HG03521 (cell line): ENCODE data around the gene HOXA3.

Experiments
- ATAC-seq: cut with Tn5 transposase; IDR thresholded peaks from one replicate; pipeline ENCODE4 v1.9.1; 2021; ENCODE audit warnings: mild to moderate bottlenecking, moderate library complexity; ENCODE audit not compliant: unreplicated experiment

HOXA3 gene

DNA sequence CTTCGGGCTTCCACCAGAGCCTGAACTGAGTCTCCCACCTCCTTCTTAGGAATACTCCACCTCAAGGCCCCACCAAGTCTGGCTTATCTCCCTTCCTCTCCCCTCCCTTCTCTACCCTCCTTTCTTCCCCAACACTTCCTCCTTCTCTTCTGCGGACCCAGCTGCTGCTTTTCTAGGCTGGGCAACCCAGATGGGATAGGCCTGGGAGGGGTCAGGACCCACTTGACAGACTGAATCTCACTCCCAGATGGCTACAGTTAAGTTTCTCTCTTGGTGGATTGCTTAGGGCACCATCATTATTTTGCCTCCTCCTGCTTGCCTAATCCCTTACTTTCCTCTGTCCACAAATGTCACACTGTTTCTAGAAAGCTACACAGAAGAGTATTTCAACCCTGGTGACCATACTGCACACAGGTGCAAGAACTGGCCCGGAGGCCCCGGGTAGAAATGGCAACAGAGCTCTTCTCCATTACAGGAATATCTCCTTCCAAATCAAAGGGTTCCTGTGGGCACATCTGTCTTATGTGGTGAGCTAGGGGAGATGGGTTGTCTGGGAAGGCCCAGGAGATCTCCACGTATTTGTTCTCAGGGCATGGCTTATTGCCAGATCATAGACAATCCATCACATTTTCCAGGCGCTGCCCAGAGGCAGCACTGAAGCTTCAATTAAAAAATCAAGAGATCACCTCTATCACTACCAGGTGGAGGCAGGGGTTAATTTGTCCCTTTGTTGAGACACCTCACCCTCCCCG is 37.8 kb upstream of the HOXA3 start:
- ATAC-seq, result no peak

DNA sequence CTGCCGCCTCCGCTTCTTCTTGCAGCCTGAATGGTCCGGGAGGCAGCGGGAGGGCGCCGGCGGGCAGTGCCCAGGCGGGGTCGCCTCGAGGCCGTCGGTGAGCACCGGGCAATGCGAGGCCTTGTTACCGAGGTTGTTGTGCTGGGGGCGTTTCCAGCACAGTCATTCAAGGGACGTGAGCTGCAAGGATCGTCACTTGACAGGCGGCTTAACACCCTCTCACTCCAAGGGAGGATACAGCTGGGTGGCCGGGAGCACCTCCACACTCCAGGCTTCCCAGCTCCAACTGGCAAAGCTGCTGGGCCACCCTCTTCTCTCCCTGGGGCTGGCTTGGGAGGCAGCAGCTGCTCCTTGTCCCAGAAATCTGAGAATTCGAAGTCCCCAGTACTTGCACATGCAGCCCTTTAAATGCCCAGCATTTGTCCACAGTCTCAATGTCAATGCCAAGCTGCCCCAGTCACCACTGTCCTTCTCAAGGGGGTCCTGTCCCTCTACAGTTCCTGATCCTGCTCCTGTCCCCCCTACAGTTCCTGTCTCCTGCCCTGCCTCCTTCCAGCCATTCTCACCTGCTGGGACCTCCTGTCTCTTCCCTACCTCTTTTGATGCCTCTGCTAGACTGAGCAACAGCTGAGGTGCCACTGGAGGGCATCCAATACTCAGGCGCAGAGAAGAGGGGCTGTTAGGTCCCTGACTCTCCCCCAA is 37.1 kb upstream of the HOXA3 start:
- ATAC-seq, result no peak

DNA sequence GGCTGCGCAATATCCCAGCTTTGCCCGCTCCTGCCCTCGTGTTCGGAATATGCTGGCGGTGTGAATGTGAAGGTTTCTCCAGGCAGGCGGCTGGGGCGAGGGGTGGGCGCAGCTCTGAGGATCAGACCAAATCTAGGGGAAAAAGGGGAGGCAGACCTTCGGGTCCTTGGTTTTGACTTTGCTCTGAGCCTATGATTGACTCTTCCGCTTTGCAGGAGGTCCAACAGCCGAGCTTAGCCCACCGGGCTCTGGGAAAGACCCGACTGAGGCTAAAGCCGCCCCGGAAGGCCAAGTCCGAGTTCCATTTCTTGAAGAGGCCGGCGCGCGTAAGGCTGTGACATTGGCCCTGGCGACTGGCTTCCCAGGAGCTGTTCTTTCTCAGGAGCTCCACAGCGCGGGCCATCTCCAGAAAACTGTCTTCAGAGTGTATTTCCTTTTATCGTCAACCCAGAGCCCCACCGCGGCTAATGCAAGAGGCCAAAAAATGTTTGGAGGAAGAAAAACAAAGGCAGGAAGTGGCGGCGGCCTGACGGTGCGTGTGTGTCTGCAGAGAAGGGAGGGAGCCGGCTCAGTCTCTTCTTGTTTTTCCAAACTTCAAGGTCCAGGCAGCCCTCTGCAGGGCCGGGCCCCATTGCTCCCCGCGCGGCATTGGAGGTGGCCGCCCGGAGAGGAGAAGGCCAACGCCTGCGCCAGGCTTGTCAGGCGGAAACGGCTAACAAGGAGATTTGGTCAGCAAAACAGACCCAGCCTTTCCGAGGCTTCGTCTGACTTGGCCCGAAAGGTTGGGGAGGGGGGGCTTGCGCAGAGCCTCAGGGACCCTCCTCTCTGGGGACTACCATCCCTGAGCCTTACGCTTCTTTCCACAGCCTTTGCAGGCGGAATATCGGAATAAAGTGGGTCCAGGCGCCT is 36.3 kb upstream of the HOXA3 start:
- no peak for ATAC-seq

DNA sequence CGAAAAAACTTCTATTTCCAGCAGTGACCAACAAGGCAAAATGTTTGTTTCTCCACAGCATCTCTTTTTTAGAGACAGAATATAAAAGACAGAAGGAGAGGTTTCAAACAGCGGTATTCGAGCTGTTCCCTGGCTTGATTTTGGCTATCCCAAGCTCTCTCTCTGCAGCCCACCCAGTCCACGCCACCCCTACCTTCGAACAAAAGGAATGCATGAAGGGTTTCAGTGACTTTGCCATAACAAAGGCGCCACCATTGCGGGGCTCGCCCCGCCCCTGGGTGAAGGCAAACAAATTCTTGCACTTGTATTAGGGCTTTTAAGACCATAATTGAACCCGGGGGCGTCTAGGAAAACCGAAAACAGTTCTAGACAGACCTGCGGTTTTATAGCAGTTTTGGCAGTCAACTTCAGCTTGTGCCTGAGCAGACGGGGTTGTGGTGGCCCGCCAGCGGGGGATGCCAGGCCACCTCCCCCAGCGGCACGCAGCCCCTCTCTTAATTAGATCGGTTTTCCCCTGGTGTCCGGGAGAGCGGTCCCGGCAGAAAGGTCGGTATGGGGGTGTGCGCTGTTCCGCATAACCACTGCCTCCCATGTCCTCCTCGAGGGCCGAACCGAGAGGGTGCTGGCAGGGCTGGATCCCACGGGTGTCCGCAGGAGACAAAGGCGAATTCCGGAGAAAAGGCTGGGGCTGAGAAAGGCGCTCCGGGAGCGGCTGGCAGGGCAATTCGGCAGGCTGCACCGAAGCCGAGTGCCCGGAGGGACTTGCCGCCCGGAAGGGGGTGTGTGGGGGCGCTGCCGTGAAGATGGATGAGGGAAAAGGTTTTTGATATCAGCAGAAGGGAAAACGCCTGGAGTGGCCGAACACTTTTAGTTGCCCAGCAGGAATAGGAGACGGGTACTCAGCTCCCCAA is 35.3 kb upstream of the HOXA3 start:
- ATAC-seq, result no peak

DNA sequence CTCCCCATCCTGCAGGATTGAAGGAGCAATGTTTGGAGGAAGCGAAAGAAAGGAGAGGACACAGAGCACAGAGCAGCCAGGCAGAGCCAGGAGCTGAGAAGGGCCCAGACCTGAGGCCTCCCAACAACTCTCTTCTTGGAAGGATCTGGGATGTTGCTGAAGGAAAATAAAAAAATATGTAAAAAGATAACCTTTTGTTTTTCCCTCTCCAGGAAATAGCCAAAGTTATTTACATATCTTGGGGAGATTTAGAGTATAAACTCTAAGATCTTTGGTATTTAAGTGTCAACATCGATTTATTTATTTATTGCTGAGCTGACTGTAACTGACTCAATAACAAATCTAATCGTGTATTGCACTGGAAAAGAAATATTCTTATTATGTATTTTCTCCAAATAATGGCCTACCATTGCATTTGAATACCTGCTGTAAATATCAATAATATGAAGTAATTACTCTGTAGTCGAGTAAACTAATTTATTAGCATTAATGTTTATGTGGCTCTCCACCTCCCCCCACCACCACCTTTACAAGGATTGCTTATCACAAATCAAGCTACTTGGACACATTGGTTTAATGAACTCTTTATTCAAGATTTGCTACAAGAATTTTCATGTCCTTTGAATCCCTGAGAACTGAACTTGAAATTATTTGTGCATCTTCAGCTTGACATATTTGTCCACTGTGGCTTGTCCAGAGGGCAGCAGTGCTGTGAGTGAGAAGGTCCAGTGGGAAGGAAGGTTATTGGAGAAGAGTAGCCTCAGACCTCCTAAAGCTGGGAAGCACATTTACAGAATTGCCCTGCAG is 34.5 kb upstream of the HOXA3 start:
- ATAC-seq, result no peak

DNA sequence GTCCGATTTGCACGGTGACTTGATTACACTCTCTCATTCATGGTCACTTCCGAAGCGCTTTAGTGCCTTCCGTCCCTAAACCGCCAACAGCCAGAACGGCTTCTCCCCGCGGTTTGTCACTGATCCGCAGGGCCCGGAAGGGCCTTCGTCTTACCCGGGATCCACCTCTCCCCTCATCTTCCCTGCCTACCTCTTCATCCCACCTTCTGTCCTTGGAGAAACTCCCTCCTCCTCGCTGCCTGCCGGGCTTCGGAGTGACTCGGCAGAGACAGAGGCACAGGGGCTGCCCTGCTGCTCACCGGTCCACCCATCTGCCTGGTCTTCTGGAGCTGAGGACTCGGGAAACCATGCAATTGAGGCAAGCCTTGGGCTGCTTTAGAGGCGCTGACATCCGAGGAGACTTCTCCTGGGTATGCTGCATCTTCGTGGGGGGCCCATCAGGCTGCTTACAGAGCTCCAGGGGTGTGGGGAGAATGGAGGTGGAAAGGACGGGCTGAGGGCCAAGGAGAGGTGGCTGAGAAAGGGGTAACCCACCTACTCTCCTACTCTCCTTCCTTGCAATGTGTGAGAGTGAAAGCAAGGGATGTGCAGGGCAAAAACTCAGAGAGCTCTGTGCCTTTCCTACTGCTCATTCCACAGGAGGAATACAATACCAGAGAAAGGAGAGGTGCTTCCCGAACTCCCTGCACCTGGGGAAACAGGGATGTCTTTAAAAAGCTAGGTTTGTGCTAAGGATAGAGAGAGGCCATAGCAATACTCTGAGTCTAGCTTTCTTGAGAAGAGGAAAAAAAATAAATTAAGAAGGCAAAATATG is 33.7 kb upstream of the HOXA3 start:
- no peak for ATAC-seq

DNA sequence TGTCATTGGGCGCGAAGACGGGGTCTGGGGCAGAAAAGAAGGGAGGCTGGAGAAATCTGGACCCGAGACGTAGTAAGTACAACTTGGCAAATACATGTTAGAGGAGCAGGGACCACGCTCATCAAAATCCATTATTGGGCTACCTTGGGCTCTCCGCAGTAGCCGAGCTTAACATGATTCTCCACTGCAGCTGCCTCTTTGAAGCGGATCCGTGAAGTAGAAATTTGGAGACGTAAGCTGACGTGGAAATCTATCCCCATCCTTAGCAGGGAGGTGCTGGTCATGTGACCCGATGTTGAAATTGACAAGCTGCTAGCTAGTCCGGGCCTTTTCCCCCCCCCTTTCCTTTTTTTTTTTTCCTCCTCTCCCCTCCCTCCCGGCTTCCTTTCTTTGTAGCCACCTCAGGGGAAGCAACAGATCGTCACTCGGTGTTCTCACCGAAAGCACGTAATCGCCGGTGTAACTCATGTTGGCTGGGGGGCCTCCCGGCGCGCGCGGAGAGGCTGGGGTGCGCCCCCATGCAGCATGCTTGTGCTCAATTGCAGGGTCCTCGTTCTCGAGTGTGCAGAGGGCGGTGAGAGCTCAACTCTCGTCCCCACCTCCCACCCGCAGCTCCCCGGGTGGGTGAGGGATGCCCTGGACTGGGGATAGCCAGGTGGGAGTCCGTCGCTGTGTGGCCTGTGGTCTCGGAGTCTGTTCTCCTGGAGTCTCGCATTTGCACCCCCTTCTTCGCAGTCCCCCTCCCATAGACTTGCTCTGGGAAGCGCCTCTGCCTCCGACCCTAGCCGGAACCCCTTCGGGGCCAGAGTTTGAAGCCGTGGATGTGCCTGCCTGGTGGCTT is 32.9 kb upstream of the HOXA3 start, which contains the start of gene HOXA11:
HOXA11 (minus strand) TSS at position 220 of the 841 bp plus-strand sequence; CDS start at position 132, 88 bp downstream.
- no peak for ATAC-seq

DNA sequence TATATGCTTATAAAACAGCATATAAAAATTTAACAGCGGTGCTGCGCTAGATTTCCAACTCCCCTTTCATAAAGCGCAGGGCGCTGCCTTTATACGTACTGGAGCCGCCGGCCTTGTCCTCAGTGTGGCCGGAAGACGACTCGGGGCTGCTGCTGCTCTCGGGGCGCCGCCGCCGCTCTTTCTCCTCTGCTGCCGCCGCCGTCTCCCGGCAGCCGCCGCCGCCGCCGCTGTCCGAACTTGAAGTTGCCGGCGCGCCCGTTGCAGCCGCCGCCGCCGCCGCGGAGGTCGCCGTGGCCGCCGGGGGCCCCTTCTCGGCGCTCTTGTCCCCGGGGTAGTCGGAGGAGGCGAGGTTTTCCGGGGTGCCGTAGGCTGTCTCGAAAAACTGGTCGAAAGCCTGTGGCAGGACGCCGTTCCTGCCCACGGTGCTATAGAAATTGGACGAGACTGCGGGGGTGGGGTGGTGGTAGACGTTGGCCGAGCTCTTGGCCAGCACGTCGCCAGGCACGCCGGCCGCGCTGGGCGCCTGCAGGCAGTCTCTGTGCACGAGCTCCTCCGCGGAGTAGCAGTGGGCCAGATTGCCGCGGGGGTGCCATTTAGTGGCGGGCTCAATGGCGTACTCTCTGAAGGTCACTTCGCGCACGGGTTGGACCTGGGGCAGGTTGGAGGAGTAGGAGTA is 32.1 kb upstream of the HOXA3 start:
- peak; percentile 37 for ATAC-seq

DNA sequence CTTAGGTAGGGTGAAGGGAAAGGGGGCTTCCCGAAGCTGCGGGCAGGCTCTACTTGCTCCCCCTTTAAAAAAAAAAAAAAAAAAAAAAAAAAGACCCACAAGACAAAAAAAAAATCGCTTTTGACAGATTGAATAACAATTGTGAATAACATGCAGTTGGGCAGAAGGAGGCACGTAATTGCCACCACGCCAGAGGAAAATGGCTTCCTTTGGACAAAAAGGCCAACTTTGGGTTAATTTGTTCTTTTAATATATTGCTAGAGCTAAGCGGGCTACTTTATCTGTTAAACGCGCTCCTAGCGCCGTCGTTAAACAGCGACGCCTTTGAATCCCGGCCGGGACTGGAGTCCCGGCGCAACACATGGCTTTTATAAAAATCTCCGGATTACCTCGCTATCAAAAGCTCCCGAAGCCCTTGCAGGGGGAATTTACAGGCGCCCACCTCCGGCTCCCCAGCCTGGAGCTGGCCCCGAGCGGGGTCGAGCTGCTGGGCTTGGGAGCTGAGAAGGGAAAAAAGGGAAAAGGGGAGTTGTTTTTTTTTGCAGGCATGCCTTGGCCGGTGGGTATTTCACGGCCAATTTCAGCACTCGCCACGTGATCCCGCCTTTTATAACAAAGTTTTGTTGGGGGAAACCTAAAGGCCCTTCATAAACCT is 31.4 kb upstream of the HOXA3 start:
- ATAC-seq, result no peak

DNA sequence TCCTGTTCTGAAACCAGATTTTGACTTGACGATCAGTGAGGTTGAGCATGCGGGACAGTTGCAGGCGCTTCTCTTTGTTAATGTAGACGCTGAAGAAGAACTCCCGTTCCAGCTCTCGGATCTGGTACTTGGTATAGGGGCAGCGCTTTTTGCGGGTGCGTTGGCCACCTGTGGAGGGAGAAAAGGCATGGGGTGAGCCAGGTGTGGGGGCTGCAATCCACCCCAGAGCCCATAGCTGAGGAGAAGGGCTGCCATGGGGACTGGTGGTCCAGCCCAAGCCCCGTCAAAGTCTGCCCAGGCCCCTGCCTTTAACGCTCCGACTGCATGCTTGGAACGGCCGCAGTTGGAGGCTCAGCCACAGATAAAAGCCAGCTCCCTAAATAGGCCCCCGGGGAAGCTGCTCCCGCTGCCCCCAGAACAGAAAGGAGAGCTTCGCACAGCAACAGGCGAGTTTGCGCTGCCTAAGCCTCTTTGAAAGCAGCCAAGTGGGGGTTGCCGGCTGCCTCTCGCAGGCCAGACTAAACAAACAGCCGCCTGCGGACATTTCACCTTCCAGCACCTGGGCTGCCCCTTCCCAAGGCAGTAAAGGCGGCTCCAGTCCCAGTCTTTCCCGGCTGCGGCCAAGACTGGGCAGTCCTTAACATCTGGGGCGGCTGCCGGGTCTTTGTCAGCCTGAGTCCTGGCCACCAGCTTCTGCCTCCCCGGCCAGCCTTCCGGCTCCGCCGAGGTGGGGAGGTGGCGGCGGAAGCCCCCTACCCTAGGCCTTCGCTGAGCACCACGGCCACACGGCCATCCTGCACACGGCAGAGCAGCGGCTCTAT is 30.7 kb upstream of the HOXA3 start:
- no peak for ATAC-seq

DNA sequence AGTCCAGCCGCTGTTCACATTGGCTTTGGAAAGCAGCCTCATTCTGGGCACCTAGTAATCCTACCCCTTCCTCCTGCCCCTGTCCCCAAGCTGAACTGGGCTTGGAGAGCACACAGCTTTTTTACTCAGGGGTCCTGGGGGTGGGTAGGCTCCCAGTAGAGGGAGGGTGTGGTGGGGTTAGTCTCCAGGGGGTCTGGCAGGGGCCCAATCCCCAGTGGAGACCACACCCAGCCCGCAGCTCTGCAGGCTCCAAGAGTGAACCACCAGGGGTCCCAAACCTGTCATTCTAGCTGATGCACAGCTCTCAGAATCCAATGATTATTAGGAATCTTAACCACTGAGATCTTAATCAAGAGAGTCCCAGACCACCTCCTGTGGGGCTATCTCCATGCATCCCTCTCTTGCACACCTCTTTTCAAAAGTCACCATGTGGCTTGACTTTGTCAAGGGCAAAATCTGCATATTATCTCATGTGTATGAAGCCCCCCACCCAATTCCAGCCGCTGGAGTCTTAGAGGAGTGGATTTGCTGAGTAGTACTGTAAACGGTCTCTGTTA is 30.0 kb upstream of the HOXA3 start:
- no peak for ATAC-seq

DNA sequence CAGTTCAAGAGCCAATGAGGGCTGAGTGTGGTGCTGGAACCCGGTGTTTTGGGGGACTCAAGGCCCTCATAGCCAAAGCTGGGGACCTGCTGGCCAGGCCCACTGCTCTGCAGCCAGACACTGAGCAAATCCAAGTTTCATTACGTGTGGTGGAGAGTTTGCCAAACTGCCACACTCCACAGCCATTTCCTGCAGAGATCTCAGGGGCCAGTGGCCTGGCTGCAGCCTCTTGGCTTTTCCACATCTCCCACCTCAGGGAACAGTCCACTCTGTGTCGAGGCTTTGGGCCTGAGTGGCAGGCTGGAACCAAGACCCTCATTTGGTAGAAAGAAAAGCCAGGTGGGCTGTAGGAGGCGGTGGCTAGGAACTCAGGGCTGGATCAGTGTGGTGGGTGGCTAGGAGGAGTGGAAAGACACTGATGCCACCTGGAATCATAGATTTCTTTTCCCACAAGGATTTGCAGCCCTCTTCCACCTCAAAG is 29.5 kb upstream of the HOXA3 start:
- ATAC-seq, result no peak

DNA sequence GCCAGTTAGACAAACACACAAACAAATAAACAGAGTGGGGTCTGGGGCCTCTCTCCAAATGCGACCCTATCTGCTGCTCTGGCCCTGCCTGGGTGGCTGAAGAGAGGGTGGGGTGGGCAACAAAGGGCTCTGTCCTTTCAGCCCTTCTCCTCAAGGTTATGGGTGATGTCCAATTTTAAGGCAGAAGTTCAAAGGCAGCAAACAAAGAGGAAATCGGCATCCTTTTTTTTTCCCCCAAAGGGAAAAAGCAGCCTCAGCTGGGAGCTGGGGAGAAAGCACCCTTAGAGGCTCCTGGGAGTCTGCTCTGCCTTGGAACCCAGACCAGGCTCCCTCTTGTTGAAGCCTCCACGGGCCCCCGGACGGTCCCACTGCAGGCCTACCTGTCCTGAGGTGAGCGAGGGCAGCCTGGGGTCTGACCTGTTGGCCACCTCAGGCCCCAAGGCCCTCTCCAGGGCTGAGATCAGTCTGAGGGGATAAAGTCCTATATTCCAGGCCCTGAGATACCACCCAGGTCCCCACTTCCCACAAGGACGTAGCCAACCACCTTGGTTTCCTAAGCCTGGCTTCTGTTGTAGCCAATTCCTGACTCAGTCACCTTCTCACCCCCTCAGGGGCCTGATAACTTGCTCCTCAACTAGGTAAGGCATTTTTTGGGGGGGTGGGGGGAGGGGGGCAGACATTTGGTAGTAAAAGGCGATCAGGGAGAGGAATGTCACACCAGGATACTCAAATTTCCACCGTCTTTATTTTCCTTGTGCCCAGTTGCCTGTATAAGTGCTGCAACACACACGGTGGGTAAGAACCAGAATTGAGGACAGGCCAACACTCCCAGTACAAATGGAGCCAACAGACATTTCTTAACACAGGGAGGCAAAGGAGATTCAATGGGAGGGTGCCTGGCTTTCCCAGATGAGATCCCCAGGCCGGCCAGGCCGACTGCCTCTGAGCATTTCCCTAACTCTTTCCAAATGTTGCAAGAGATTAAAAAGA is 28.3 kb upstream of the HOXA3 start:
- no peak for ATAC-seq
